Measurements from ENCODE around the gene SORCS2. TPM values are rescaled to one million over a fixed set of nuclear protein-coding genes. Genes with fewer than 3 reads are reported as not detected.

The SORCS2 gene
- total and polyA plus RNA-seq, 2 of the 8 experiments (the other 6 are each of a cell fraction or from before 2014, with no cell fraction given): 0.36 to 1.8 TPM

- TF ChIP-seq CHD7 (IDR thresholded peaks at IDR 0.05; ENCODE audit: insufficient replicate concordance, low read length) (no peak), SP2 (IDR thresholded peaks at IDR 0.05; ENCODE audit: low read length) (no peak), CEBPB (IDR thresholded peaks at IDR 0.05; ENCODE audit: low read depth, low read length) (no peak), MAFK (IDR thresholded peaks at IDR 0.05; ENCODE audit: low read depth, low read length) (no peak), EZH2 (IDR thresholded peaks at IDR 0.05; ENCODE audit: low read depth, low read length, severe bottlenecking) (no peak), TEAD4 (IDR thresholded peaks at IDR 0.05; ENCODE audit: low read depth, low read length) (no peak), TCF12 (IDR thresholded peaks at IDR 0.05; ENCODE audit: low read depth, low read length) (no peak), SIRT6 (IDR thresholded peaks at IDR 0.05; ENCODE audit: low read length) (no peak), EP300 (IDR thresholded peaks at IDR 0.05; ENCODE audit: borderline replicate concordance in 1 of 2, low read depth in 2 of 2, low read length in 2 of 2) (no peak)
Observed at GRCh38 chr4:7278071-7278765, 85.9 kb downstream of the SORCS2 start (continued).
